Measurements from ENCODE around the gene WDR88.
"Not testable (repeated sequence)": the region's sequence is repeated elsewhere in the genome, so short reads cannot be mapped to it uniquely, and the experiment has no call there.

WDR88 gene

DNA sequence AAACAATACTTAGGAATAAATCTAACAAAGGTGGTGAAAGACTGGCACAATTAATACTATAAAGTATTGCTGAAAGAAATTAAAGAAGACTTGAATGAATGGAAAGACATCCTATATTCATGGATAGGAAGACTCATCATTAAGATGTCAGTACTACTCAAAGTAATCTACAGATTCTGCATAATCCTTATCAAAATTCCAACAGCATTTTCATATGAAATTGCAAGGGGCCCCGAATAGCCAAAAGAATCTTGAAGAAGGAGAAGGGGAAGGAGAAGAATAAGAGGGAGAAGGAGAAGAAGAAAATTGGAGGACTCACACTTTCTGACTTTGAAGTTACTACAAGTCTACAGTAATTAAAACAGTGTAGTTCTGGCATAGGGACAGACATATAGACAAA lies 36.6 kb downstream of the WDR88 start:
- no peak for DNase-seq (ENCODE audit: low read depth in 1 of 2, low spot score in 1 of 2)

DNA sequence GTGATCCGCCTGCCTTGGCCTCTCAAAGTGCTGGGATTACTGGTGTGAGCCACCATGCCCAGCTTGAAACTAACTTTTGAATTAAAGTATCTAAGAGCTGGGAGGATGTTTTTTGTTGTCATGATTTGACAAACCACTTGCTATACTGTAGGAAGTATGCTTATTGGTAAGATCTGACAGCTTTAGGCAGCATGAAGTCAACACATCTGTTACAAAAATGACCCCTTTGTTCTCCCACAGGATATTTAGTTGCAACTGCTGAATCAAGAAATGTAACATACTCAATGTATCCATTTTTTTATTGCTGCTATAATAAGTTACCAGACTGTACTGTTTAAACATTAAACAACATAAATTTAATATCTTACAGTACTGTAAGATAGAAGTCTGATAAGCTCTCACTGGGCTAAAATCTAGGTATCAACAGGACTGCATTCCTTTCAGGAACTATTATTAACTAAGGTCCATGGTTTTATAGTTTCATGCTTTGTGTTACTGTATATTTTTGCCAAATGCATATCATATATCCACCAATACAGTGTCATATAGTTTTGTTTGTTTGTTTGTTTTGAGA lies 39.4 kb downstream of the WDR88 start:
- DNase-seq (ENCODE audit: low read depth in 1 of 2, low spot score in 1 of 2): no peak

DNA sequence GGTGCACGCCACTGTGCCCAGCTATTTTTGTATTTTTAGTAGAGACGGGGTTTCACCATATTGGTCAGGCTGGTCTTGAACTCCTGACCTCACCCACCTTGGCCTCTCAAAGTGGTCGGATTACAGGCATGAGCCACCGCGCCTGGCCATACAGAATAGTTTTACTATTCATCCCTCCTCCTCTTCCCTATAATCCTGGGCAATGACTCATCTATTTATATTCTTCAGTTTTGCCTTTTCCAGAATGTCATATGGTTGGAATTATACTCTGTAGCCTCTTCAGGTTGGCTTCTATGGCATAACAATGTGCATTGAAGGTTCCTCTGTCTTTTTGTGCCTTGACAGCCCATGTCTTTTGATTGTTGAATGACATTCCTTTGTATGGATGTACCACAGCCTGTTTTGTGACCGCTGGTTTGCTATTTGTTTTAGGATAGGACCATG lies 40.0 kb downstream of the WDR88 start:
- DNase-seq (ENCODE audit: low read depth in 1 of 2, low spot score in 1 of 2): no peak

DNA sequence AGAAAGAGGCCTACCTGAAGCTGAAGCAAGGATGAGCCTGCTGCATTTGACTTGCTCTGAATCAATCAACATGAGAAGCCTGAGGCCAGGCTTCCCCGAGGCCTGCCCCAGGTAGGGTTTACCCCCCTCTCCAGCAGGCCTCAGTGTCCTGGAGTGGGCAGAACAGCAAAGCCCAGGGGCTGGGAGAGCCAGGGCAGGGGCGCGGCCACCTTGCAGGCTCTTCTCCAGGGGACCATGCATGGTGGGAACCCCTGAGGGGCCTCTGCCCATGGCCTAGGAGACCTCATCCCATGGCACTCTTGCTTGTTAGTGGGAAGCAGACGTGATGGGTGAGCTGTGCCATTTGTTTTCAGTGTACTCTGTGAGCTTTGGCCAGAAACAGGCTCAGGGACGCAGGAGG lies 42.3 kb downstream of the WDR88 start:
- DNase-seq (ENCODE audit: low read depth in 1 of 2, low spot score in 1 of 2): no peak

DNA sequence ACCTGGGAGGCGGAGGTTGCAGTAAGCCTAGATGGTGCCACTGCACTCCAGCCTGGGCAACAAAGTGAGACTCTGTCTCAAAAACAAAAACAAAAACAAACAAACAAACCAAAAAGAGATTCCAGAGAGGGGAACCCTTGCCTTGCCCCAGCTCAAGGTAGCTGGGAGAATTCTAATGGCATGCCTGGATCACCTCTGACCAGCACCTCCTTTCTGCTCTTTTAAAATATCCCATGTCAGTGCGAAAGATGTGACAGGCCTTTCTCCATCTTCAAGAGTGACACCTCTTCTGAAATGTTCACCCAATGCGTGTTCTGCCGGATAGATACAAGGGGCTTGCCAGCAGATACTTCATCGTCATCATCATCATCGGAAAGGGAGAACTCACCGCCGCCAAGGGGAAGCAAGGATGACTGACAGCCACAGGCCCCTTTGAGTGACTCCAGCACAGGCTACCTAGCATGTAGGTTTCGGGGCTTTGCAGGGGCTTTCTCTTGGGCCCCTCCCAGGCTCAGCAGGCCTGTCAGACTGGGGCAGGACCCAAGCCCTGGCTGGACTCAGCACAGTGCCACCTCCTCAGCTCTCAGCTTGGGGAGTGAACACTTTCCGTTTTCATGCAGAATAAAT lies 43.4 kb downstream of the WDR88 start:
- no peak for DNase-seq (ENCODE audit: low read depth in 1 of 2, low spot score in 1 of 2)

DNA sequence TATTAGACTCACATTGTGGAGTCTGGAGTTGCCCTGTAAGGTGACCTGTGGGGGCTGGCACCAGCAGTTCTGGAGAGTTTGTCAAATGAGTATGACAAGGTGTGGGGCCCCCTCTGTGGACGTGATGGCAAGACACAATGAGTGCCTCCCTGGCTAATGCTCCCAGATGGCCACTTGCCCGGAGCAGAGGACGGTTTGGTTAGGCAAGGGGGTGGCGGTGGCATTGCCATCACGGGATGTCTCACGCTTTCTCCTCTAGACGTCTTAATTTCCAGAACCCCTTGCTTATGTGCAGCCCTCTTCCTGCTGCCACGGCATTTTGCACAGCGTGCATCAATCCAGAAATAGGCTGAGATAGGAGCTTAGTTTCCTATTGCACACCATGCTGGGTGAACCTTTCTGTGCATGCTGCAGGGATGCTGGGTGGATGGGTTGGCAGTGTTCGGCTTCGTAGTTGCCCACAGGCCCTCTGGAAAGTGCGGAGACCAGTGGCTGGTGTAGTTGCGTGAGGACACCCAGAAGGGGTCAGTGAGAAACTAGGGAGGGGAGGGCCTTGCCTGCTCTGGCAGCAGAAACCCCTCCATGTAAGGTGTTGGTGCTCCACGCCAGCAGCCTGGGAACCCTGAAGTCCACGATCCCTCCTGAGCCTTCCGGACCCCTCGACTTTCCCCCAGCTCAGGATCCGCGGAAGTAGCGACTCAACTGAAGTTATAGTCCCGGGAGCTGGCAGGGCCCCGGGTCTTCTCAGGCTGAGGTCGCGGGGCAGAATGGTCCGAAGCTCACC lies 44.2 kb downstream of the WDR88 start:
- peak in 1 of 2 donors; percentile 17 for DNase-seq (ENCODE audit: low read depth in 1 of 2, low spot score in 1 of 2)

DNA sequence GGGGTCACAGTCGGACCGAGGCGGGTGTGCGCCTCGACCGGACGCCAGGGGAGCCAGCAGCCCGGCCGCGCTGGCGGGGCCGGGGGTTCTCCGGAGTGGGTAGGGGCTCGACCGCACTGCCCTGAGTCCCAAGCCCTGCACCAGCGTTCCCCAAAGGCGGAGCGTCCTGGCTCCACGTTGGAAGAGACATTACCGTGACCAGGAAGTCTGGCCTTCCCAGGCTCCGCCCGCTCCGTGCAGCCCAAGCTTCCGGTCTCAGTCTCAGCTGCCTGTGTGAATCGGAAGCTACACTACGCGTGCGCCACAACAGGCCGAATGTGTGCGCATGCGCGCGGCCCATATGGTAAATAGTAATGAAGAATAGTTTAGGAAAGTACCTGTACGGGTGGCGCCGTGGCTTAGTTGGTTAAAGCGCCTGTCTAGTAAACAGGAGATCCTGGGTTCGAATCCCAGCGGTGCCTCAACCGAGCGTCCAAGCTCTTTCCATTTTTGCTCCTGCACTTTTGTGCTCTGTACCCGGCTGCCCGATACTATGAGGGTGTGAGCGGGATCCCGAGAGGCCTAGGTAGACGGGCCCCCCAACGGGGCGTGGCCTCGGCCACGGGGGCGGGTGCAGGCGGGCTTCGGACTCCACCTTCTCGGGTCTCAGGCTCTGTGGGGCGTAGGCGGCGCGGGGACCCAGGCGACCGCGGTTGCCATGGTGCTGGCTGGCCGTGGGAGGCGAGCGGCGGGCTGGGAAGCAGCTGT lies 44.9 kb downstream of the WDR88 start:
- DNase-seq (ENCODE audit: low read depth in 1 of 2, low spot score in 1 of 2): peak; percentile 94 to 97

DNA sequence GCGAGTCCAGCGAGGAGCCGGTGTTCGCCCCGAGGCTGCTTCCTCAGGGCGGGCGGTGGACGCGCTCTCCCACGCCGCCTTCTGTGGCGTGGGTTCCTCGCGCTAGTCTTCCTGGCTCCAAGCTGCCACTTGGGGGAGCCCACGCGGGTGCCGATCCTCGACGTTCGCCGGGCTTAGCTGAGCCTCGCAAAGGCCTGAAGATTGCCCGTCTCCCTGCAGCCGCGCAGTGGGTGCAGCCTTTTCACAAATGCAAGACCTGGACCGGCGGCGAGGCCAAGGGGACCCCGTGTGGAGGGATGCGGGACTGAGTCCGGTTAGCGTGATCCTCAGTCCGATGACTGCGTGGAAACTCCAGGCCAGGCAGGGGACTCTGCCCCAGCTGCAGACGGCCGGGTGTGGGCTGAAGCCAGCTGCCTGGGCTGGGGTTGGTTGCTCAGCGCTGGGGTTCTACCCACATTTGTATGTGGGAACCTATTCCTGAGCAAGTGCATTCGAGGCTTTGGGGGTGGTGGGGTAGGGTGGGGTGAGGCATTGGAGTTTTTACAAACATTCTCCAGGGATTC lies 45.6 kb downstream of the WDR88 start:
- DNase-seq (ENCODE audit: low read depth in 1 of 2, low spot score in 1 of 2): peak in 1 of 2 donors; percentile 69

DNA sequence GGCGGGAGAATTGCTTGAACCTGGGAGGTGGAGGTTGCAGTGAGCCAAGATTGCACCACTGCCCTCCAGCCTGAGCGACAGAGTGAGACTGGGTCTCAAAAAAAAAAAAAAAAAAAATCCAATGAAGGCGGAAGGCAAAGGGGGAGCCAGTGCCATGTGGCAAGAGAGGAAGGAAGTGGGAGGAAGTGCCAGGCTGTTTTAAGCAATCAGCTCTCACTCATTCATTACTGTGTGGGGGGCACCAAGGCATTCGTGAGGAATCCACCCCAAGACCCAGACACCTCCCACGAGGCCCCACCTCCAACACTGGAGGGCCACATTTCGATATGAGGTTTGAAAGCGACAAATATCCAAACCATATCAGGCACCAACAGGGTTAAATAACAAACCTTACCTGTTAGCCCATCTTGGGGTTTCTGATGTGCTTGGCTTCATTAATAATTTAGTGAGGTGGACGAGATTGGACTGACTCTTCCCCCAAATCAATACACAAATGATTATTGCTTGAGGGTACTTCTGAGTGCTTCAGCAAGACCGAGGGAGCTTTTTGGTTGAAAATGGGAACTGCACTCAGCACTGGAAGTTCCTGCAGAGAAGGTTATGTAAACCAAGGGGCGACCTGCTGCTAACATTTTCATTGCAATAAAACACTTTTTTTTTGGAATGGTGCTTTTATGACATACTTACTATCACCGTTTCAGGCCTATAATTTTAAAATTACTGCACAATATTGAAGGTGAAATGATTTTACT lies 54.7 kb downstream of the WDR88 start:
- DNase-seq (ENCODE audit: low read depth in 1 of 2, low spot score in 1 of 2): no peak

DNA sequence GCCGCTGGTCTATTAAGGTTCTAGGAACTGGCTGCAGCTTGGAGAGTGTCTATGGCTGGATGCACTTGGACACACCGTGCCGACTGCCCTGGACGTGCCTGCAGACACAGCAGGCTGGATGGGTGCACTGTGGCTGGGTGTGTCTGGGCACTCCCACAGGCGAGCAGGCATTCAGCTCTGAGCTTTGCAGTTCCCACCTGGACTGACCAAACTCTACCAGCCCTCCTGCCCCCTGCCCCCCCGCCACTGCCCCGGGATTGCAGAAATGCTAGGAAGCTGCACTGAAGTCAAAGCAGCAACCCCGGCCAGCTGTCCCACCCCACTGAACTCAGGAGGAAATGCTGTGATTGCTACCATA lies 55.2 kb downstream of the WDR88 start:
- DNase-seq (ENCODE audit: low read depth in 1 of 2, low spot score in 1 of 2): no peak

DNA sequence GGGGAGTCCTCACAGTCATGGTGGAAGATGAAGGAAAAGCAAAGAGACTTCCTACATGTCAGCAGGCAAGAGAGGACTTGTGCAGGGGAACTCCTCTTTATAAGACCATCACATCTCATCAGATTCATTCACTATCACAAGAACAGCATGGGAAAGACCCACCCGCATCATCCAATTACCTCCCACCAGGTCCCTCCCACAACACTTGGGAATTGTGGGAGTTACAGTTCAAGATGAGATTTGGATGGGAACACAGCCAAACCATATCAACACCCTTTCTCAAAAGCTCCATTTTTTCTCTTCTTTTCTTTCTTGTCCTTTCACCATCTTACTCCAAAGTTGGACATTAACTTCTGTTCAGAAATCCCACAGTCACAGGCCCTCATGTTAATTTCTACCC lies 57.5 kb downstream of the WDR88 start:
- DNase-seq (ENCODE audit: low read depth in 1 of 2, low spot score in 1 of 2): no peak

DNA sequence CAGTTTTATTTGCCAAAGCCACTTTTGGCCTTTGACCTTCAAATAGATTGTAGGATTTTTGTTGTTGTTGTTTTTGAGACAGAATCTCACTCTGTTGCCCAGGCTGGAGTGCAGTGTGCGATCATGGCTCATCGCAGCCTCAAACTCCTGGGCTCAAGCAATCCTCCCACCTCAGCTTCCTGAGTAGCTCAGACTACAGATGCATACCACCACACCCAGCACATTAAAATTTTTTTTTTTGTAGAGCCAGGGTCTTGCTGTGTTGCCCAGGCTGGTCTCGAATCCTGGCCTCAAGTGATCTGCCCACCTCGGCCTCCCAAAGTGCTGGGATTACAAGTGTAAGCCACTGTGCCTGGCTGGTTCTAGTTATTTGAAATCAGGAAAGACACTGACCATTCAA lies 59.2 kb downstream of the WDR88 start:
- DNase-seq (ENCODE audit: low read depth in 1 of 2, low spot score in 1 of 2): not testable (repeated sequence)

DNA sequence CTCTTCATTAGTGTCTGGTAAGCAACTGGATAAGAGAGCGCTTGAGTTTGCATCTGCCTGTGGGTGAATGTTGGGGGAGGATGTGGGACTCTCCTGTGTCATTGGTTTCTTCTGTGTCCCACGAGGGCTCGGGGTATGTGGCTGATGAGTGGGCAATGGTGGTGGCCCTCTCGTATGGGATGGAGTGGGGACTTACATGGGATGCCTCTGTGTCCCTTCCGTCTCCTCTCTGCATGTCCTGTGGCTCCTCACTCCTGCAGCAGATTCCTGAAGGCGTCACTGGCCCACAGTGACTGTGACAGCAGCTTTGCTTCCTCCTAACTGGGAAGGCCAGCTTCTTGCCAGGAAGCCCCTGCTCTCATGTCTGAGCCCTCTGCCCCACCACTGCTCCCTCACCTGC lies 59.6 kb downstream of the WDR88 start:
- no peak for DNase-seq (ENCODE audit: low read depth in 1 of 2, low spot score in 1 of 2)

DNA sequence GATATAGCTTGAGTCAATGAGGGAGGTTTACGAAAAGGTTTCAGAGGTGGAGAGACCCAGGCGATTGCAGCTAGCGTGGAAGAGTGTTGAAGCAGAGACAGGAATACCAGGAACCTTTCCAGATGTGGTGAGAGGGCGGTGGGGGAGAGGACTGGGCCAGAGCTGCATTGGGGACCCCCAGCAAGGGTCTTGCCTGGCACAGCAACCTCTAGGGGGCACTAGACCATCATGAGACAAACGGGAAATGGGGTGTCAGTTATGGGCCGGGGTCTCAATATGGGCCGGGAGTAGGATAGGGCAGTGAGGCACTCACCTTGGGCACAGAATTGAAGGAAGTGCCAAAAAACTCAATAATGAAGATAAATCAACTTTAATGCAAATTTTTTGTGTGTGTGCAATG lies 60.1 kb downstream of the WDR88 start:
- DNase-seq (ENCODE audit: low read depth in 1 of 2, low spot score in 1 of 2): no peak

DNA sequence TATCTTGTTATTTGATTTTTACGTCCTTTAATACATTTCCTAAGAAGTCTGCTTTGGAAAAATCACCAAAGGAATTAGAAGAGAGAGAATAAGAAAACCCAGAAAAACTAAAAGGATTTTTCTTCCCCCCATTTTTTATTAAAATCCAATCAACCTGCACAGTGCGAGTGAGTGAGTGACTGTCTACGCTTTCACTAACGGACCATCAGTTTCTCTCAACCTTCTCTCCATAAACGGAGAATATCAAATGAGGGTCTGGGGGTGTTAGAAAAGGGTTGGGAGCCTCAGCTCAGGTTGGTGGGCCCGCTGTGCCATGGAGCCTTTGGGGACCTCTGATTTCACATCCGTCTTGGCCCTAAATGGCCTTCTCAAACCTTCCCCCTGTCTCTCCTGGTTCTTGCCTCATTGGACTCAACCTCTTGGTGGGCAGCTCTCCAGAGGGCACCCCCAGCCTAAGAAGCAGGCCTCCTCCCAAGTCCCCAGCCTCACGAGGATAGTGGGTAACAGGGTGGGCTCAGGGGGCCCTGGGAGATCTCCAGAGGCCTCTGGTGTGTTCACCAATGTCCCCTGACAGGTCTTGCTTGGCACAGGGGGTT lies 61.5 kb downstream of the WDR88 start:
- DNase-seq (ENCODE audit: low read depth in 1 of 2, low spot score in 1 of 2): no peak

DNA sequence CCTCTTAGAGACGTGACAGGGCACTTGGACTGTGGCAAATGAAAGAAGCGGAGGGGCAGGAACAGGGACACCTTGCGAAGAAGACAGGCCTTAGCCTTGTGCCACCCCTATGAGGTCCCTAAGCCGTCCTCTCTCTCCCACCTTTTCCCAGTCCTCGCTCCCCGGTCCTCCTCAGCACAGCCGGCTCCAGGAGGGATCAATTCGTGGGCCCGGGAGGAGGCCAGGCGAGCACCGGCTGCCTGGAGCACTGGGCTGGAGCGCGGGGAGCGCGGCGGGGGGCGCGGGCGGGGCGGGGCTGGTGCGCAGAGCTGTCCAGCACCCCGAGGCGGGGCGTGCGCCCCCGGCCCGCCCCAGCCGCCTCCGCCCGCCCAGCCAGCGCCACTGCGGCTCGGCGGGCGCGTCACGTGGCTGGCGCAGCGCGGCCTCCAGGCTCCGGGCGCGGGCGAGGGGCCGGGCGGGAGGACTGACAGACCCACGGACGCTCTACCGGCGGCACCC lies 62.0 kb downstream of the WDR88 start, which contains the start of gene LRP3:
LRP3 (plus strand) TSS at position 466 of the 498 bp plus-strand sequence. CDS start 456 bp downstream, outside the sequence.
- no peak for DNase-seq (ENCODE audit: low read depth in 1 of 2, low spot score in 1 of 2)

DNA sequence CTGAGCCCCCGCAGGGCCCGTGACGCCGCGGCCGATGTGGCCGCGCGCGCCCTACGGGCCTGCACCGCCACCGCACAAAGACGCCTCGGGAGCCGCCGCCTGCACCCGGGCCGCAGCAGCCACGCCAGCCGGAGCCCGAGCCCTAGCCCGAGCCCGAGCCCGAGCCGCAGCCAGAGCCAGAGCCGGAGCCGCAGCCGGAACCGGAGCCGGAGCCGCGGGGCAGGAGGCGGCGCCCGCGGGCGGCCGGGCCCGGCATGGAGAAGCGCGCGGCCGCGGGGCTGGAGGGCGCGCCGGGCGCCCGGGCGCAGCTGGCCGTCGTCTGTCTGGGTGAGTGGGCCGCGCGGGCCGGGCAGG lies 62.6 kb downstream of the WDR88 start:
- DNase-seq (ENCODE audit: low read depth in 1 of 2, low spot score in 1 of 2): no peak

DNA sequence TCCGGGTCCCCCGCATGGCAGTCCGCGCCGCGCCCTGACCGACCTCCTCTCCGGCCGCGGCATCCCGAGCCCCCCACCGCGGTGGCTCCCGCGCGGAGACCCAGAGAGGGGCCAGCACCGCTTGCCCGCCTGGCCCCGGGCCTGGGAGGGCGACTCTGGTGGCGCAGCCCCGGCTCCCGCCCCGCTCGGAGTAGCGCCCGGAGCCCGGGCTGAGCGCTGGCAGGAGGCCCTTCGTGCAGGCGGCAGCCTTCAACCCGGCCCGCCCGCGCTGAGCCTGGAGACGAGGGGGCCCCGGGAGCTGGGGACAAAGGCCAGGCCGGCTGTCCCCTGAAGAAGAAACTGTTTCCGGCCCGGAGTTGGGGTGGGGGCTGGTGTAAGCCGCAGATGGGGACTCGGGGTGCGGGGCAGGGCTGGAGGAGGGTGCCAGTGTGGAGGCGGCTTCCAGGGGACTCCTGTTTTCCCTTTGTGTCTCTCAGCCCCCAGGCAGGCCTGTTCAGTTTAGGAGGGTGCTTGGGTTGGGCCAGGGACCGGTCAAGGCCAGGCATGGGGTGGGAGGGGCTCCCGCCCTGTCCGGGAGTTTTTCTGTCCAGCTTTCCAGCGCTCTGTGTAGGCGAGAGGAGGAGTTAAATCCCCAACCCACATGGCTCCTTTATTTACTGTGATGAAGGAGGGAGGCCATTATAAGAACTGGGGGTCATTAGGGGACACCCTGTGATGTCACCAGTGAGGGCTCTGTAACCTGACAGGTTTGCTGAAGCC lies 63.2 kb downstream of the WDR88 start:
- DNase-seq (ENCODE audit: low read depth in 1 of 2, low spot score in 1 of 2): no peak

DNA sequence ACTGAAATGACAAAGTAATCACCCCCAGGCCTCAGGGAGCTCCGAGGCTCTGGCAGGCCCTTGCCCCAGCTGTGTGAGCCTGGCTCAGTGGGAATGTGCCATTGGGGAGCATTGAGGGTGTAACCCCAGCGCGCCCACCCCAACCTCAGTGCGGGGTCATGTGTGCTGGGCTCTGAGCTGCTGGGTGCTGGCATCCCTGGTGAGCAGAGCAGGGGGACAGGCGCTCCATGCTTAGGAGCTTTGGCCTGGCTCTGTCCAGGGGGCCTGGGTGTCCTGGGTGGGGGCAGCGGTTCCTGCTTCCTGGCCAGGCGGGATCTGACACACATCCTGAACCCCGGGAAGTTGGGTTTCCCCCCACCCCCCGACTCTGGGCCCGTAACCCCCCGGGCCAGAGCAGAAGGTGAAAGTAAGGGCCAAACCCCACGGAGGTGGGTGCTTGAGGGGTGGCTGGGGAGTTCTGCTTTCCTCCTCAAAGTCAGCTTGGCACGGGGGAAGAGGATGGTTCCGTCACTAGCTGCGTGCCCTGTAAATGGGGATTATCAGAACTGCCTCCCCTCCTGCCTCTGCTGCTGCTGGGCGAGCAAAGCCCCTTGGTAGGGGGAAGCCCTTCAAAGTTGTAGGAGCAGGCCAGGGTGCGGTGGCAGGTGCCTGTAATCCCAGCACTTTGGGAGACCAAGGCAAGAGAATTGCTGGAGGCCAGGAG lies 63.9 kb downstream of the WDR88 start:
- DNase-seq (ENCODE audit: low read depth in 1 of 2, low spot score in 1 of 2): no peak

All from stimulated activated CD4-positive, alpha-beta T cell treated with anti-CD3 and anti-CD28 coated beads, Interleukin-15, amount 100 ng/mL, for 1 hour (primary cell).